Endodermal cell (in vitro differentiated cells): ENCODE measurements around the gene INPP4A. TPM values are rescaled to one million over a fixed set of nuclear protein-coding genes. Genes with fewer than 3 reads are reported as not detected.

Experiments used
- DNase-seq: peaks from one replicate; pipeline ENCODE4 v3.0.0-alpha.2; 2017
- H3K27ac ChIP-seq: 2 replicates; pipeline ENCODE4 v1.5.1; 2013; ENCODE audit warnings: mild to moderate bottlenecking, low read depth, low read length, moderate library complexity
- H3K27me3 ChIP-seq: 2 replicates; pipeline ENCODE4 v1.6.1; 2013; ENCODE audit warnings: mild to moderate bottlenecking, low read length, moderate library complexity; ENCODE audit not compliant: insufficient read depth, control insufficient read depth, poor library complexity, severe bottlenecking
- H3K36me3 ChIP-seq: 2 replicates; pipeline ENCODE4 v1.7.0; 2013; ENCODE audit warnings: mild to moderate bottlenecking, low read length, moderate library complexity; ENCODE audit not compliant: control insufficient read depth, insufficient read depth
- H3K4me1 ChIP-seq: one replicate; pipeline ENCODE4 v1.7.0; 2013; ENCODE audit warnings: low read length; ENCODE audit not compliant: control insufficient read depth, insufficient read depth
- H3K4me3 ChIP-seq: 2 replicates; pipeline ENCODE4 v1.5.1; 2013; ENCODE audit warnings: mild to moderate bottlenecking, low read length, moderate library complexity
- H3K9ac ChIP-seq: 2 replicates; pipeline ENCODE4 v1.6.1; 2013; ENCODE audit warnings: mild to moderate bottlenecking, low read length, moderate library complexity; ENCODE audit not compliant: poor library complexity, severe bottlenecking; ENCODE audit errors: extremely low read depth
- H3K9me3 ChIP-seq: 2 replicates; pipeline ENCODE4 v1.6.1; 2013; ENCODE audit warnings: mild to moderate bottlenecking, low read length, moderate library complexity; ENCODE audit not compliant: control insufficient read depth
- H3K27ac Mint-ChIP-seq: 2 replicates; pipeline ENCODE4 v1.8.0; 2020; ENCODE audit warnings: mixed read lengths
- H3K27me3 Mint-ChIP-seq: 2 replicates; pipeline ENCODE4 v1.8.0; 2021; ENCODE audit warnings: mild to moderate bottlenecking, mixed read lengths; ENCODE audit not compliant: insufficient read depth
- H3K36me3 Mint-ChIP-seq: 2 replicates; pipeline ENCODE4 v1.8.0; 2020; ENCODE audit warnings: low read depth, mixed read lengths
- H3K4me1 Mint-ChIP-seq: 2 replicates; pipeline ENCODE4 v1.8.0; 2020; ENCODE audit warnings: mixed read lengths
- H3K4me3 Mint-ChIP-seq: 2 replicates; pipeline ENCODE4 v1.8.0; 2020; ENCODE audit warnings: mild to moderate bottlenecking, moderate library complexity, mixed read lengths
- H3K9me3 Mint-ChIP-seq: 2 replicates; pipeline ENCODE4 v1.8.0; 2020; ENCODE audit warnings: mild to moderate bottlenecking, mixed read lengths
- WGBS, 2 experiments: methylation state at CpG; one replicate each; pipeline versions ENCODE4 v1.1.5 to v1.1.7; 2013; ENCODE audit warnings: missing lambda C conversion rate in 2 of 2, mixed read lengths in 1 of 2; ENCODE audit not compliant: insufficient coverage in 1 of 2, insufficient read length in 1 of 2; 5-methylcytosine and 5-hydroxymethylcytosine counted together
- total RNA-seq, 2 donors: library from RNA; stranded (reverse); fragmentation: NEBNext Ultra II Directional in 1 of 2; extraction: Animal tissue kit (Norgen Biotek cat#: 25700) in 1 of 2; gene quantifications; 2 replicates in 1 of 2; 3 replicates in 1 of 2; pipeline ENCODE4 v1.2.1, GENCODE V29; 2021
- TF ChIP-seq, protein P1 (sequence below): fragments of 200-600 bp; sonication (generic); conservative IDR thresholded peaks from 2 replicates; pipeline ENCODE4 v1.5.0; 2021; ENCODE audit warnings: antibody characterized with exemption, mild to moderate bottlenecking

INPP4A gene
- total RNA-seq, 2 donors from 2014 or later = 84.9 to 94.2 TPM

DNA sequence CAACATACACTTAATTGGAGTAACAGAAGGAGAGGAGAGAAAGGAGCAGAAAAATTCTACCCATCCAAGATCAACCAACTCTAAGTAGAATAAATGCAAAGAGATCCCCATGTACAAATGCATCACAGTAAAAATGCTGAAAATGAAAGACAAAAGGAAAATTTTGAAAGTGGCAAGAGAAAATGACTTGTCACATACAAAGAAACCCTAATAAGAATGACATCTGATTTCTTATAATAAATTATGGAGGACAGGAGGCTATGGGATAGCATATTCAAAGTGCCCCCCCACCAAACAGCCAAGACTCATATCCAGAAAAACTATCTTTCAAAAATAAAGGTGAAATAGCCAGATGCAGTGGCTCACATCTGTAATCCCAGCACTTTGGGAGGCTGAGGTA lies 22.2 kb upstream of the INPP4A start:
- Histone ChIP-seq H3K36me3 (no peaks in the 10 kb centered on the region), H3K27ac (no peak overlapping the region), H3K9ac (no peak overlapping the region), H3K9me3 (peaks cover 32% of the 10 kb centered on the region), H3K4me3 (no peak overlapping the region), H3K4me1 (no peaks in the 10 kb centered on the region), H3K27me3 (no peaks in the 10 kb centered on the region)
- no peaks in the 10 kb centered on the region for H3K4me1 Mint-ChIP-seq
- DNase-seq = no peak
- no peak overlapping the region for H3K27ac Mint-ChIP-seq
- no peak overlapping the region for H3K4me3 Mint-ChIP-seq
- H3K36me3 Mint-ChIP-seq = peaks cover 4% of the 10 kb centered on the region
- H3K9me3 Mint-ChIP-seq = peaks cover 31% of the 10 kb centered on the region
- H3K27me3 Mint-ChIP-seq = no peaks in the 10 kb centered on the region
- TF ChIP-seq, protein P1, sequence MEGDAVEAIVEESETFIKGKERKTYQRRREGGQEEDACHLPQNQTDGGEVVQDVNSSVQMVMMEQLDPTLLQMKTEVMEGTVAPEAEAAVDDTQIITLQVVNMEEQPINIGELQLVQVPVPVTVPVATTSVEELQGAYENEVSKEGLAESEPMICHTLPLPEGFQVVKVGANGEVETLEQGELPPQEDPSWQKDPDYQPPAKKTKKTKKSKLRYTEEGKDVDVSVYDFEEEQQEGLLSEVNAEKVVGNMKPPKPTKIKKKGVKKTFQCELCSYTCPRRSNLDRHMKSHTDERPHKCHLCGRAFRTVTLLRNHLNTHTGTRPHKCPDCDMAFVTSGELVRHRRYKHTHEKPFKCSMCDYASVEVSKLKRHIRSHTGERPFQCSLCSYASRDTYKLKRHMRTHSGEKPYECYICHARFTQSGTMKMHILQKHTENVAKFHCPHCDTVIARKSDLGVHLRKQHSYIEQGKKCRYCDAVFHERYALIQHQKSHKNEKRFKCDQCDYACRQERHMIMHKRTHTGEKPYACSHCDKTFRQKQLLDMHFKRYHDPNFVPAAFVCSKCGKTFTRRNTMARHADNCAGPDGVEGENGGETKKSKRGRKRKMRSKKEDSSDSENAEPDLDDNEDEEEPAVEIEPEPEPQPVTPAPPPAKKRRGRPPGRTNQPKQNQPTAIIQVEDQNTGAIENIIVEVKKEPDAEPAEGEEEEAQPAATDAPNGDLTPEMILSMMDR = no peak

DNA sequence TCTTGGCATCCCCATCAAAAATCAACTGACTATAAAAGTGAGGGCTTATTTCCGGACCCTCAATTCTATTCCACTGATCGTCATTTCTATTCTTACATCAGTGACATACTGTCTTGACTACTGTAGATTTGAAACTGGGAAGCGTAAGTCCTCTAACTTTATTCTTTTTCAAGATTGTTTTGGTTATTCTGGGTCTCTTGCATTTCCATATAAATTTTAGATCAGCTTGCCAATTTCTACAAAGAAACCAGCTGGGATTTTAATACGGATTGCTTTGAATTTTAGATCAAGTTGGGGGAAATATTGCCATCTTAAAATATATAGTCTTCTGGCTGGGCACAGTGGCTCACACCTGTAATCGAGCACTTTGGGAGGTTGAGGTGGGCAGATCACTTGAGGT lies 17.9 kb upstream of the INPP4A start:
- Histone ChIP-seq H3K4me3 (no peak overlapping the region), H3K4me1 (no peaks in the 10 kb centered on the region), H3K36me3 (no peaks in the 10 kb centered on the region), H3K9me3 (peaks cover 47% of the 10 kb centered on the region), H3K27me3 (no peaks in the 10 kb centered on the region), H3K27ac (no peak overlapping the region), H3K9ac (no peak overlapping the region)
- peaks cover 45% of the 10 kb centered on the region for H3K9me3 Mint-ChIP-seq
- H3K27me3 Mint-ChIP-seq = no peaks in the 10 kb centered on the region
- TF ChIP-seq, protein P1 = no peak
- no peak overlapping the region for H3K4me3 Mint-ChIP-seq
- peaks cover 4% of the 10 kb centered on the region for H3K36me3 Mint-ChIP-seq
- WGBS, 2 experiments = 91 to 94% methylated on average over 3 to 5 of the region's 5 CpGs
- DNase-seq = no peak
- no peak overlapping the region for H3K27ac Mint-ChIP-seq
- no peaks in the 10 kb centered on the region for H3K4me1 Mint-ChIP-seq

DNA sequence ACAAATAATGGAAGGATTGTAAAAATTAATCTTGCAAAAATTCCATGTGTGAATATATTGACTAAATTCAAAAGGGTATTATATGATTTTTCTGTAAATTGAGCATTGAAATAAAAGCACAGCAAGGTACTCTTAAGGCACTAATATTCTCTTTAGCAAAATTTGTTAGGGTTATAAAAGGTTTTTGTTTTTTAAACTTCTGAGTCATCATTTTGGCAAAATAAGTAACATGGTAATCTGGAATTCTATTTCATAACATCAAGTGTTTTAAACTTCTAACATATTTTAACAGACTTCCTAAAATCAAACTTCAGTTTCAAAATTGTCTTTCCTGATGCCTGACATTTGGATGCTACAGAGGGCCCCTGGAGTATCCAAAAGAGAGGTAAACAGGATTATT lies 12.5 kb upstream of the INPP4A start:
- Mint-ChIP-seq H3K4me1 (no peaks in the 10 kb centered on the region), H3K36me3 (peaks cover 3% of the 10 kb centered on the region), H3K9me3 (peaks cover 73% of the 10 kb centered on the region), H3K4me3 (no peak overlapping the region), H3K27me3 (no peaks in the 10 kb centered on the region), H3K27ac (no peak overlapping the region)
- Histone ChIP-seq H3K36me3 (no peaks in the 10 kb centered on the region), H3K9me3 (peaks cover 76% of the 10 kb centered on the region), H3K27ac (no peak overlapping the region), H3K4me1 (no peaks in the 10 kb centered on the region), H3K9ac (no peak overlapping the region), H3K27me3 (no peaks in the 10 kb centered on the region), H3K4me3 (no peak overlapping the region)
- no peak for DNase-seq
- TF ChIP-seq, protein P1 = no peak
